Vagina (tissue), 2 donors: ENCODE results near the gene RBKS. TPM values are rescaled to one million over a fixed set of nuclear protein-coding genes. Genes with fewer than 3 reads are reported as not detected.

Experiments used
- DNase-seq, 2 donors: peaks; one replicate each; pipeline ENCODE4 v3.0.0-alpha.2; 2017; ENCODE audit errors: extremely low spot score in 2 of 2
- H3K27ac ChIP-seq: fragments of 200-600 bp; sonication (generic); one replicate; pipeline ENCODE4 v1.5.1; 2019
- H3K27me3 ChIP-seq: fragments of 200-600 bp; sonication (generic); one replicate; pipeline ENCODE4 v1.5.1; 2019
- H3K36me3 ChIP-seq, 2 donors: fragments of 200-600 bp; sonication (generic); one replicate each; pipeline ENCODE4 v1.5.1; 2017 to 2019
- H3K4me1 ChIP-seq: fragments of 200-600 bp; sonication (generic); one replicate; pipeline ENCODE4 v1.5.1; 2019
- H3K4me3 ChIP-seq, 2 donors: fragments of 200-600 bp; sonication (generic); 1 replicate in 1 of 2; 2 replicates in 1 of 2; pipeline ENCODE4 v1.5.1; 2016 to 2019
- H3K9me3 ChIP-seq: fragments of 200-600 bp; sonication (generic); one replicate; pipeline ENCODE4 v1.5.1; 2019
- CTCF ChIP-seq, 3 experiments: fragments of 450-650 bp in 2 of 3; fragments of 200-600 bp in 1 of 3; sonication (generic) in 1 of 3; IDR thresholded peaks; one replicate each; pipeline ENCODE4 v1.5.1; 2017 to 2019; ENCODE audit warnings: antibody characterized with exemption in 3 of 3, mild to moderate bottlenecking in 2 of 3, moderate library complexity in 2 of 3
- POLR2A ChIP-seq, 2 donors: fragments of 450-650 bp; IDR thresholded peaks; one replicate each; pipeline ENCODE4 v1.6.1; 2017; ENCODE audit warnings: antibody characterized with exemption in 2 of 2, mild to moderate bottlenecking in 2 of 2, moderate library complexity in 2 of 2
- POLR2AphosphoS5 ChIP-seq, 2 donors: sonication (generic); formaldehyde crosslinking; IDR thresholded peaks; one replicate each; pipeline ENCODE4 v1.9.0; 2017; ENCODE audit warnings: antibody characterized with exemption in 2 of 2, mild to moderate bottlenecking in 2 of 2, low read depth in 1 of 2; ENCODE audit not compliant: insufficient read depth in 1 of 2
- intact Hi-C: fragments of 100-400 bp; cut with DNase I; formaldehyde crosslinking; loops from one replicate; pipeline ENCODE4 v1.15.1; 2023
- total RNA-seq: library from RNA; depleted of rRNA; stranded (reverse); fragments of >200 nt; gene quantifications from one replicate; pipeline ENCODE4 v1.2.3, GENCODE V29; 2016

RBKS gene
- total RNA-seq, 1 donor from 2014 or later = 2.2 TPM

GRCh38 chr2:27929916-27930486 is 39.8 kb upstream of the RBKS start:
- no peaks in the 10 kb centered on the region for H3K4me1 ChIP-seq
- no peaks in the 10 kb centered on the region for H3K9me3 ChIP-seq
- no peak overlapping the region for H3K27ac ChIP-seq
- no peaks in the 10 kb centered on the region for H3K27me3 ChIP-seq
- TF ChIP-seq POLR2AphosphoS5 (IDR thresholded peaks at IDR 0.05; ENCODE audit: insufficient read depth in 1 of 2, low read depth in 1 of 2) (no peak), POLR2A (IDR thresholded peaks at IDR 0.05) (no peak), CTCF (IDR thresholded peaks at IDR 0.05) (no peak)
- no peaks in the 10 kb centered on the region for H3K36me3 ChIP-seq
- no peak for DNase-seq
- no peak overlapping the region for H3K4me3 ChIP-seq
- intact Hi-C loops = no loop called here

GRCh38 chr2:27925766-27926472 is 35.7 kb upstream of the RBKS start:
- H3K4me1 ChIP-seq = no peaks in the 10 kb centered on the region
- no peaks in the 10 kb centered on the region for H3K9me3 ChIP-seq
- DNase-seq = no peak
- intact Hi-C loops = no loop called here
- no peaks in the 10 kb centered on the region for H3K27me3 ChIP-seq
- no peak overlapping the region for H3K27ac ChIP-seq
- no peak overlapping the region for H3K4me3 ChIP-seq
- H3K36me3 ChIP-seq = no peaks in the 10 kb centered on the region
- TF ChIP-seq POLR2A (IDR thresholded peaks at IDR 0.05) = no peak
- no peak for TF ChIP-seq CTCF (IDR thresholded peaks at IDR 0.05)
- no peak for TF ChIP-seq POLR2AphosphoS5 (IDR thresholded peaks at IDR 0.05; ENCODE audit: insufficient read depth in 1 of 2, low read depth in 1 of 2)

GRCh38 chr2:27922842-27923241 is 32.7 kb upstream of the RBKS start:
- intact Hi-C loops = no loop called here
- H3K27ac ChIP-seq = no peak overlapping the region
- no peak overlapping the region for H3K4me3 ChIP-seq
- no peak for TF ChIP-seq POLR2AphosphoS5 (IDR thresholded peaks at IDR 0.05; ENCODE audit: insufficient read depth in 1 of 2, low read depth in 1 of 2)
- TF ChIP-seq POLR2A (IDR thresholded peaks at IDR 0.05) = no peak
- TF ChIP-seq CTCF (IDR thresholded peaks at IDR 0.05) = no peak
- H3K4me1 ChIP-seq = peaks cover 12% of the 10 kb centered on the region
- H3K9me3 ChIP-seq = no peaks in the 10 kb centered on the region
- H3K27me3 ChIP-seq = no peaks in the 10 kb centered on the region
- no peaks in the 10 kb centered on the region for H3K36me3 ChIP-seq
- no peak for DNase-seq

GRCh38 chr2:27921880-27922547 is 31.8 kb upstream of the RBKS start:
- no peak for DNase-seq
- intact Hi-C loops = no loop called here
- H3K4me1 ChIP-seq = peaks cover 12% of the 10 kb centered on the region
- no peak overlapping the region for H3K4me3 ChIP-seq
- no peak for TF ChIP-seq POLR2A (IDR thresholded peaks at IDR 0.05)
- TF ChIP-seq CTCF (IDR thresholded peaks at IDR 0.05) = no peak
- TF ChIP-seq POLR2AphosphoS5 (IDR thresholded peaks at IDR 0.05; ENCODE audit: insufficient read depth in 1 of 2, low read depth in 1 of 2) = no peak
- H3K36me3 ChIP-seq = no peaks in the 10 kb centered on the region
- H3K9me3 ChIP-seq = no peaks in the 10 kb centered on the region
- H3K27me3 ChIP-seq = no peaks in the 10 kb centered on the region
- no peak overlapping the region for H3K27ac ChIP-seq

GRCh38 chr2:27921424-27921823 is 31.2 kb upstream of the RBKS start:
- intact Hi-C loops = no loop called here
- no peak overlapping the region for H3K4me3 ChIP-seq
- H3K27ac ChIP-seq = peak overlapping the region; percentile 1

More at GRCh38 chr2:27921424-27921823, 31.2 kb upstream of the RBKS start:
- no peak for TF ChIP-seq CTCF (IDR thresholded peaks at IDR 0.05)
- no peak for TF ChIP-seq POLR2AphosphoS5 (IDR thresholded peaks at IDR 0.05; ENCODE audit: insufficient read depth in 1 of 2, low read depth in 1 of 2)
- no peak for TF ChIP-seq POLR2A (IDR thresholded peaks at IDR 0.05)
- no peaks in the 10 kb centered on the region for H3K27me3 ChIP-seq
- no peaks in the 10 kb centered on the region for H3K36me3 ChIP-seq
- no peak for DNase-seq
- H3K4me1 ChIP-seq = peaks cover 14% of the 10 kb centered on the region
- no peaks in the 10 kb centered on the region for H3K9me3 ChIP-seq
